H1 (cell line): Measurements from ENCODE around the gene CCDC102A.

Source experiments
- ATF3 ChIP-seq: IDR thresholded peaks from 2 replicates; pipeline ENCODE4 v1.6.1; 2011; ENCODE audit warnings: low read depth, mild to moderate bottlenecking, low read length; ENCODE audit not compliant: insufficient read depth
- EP300 ChIP-seq, 2 experiments: IDR thresholded peaks; 1 replicate in 1 of 2; 2 replicates in 1 of 2; pipeline ENCODE4 v1.6.1; 2011 to 2012; ENCODE audit warnings: low read depth in 2 of 2, low read length in 2 of 2, mild to moderate bottlenecking in 2 of 2, borderline replicate concordance in 1 of 2, inconsistent platforms in 1 of 2, moderate library complexity in 1 of 2
- EZH2 ChIP-seq: fragments of 200-600 bp; sonication (generic); IDR thresholded peaks from 2 replicates; pipeline ENCODE4 v1.7.1; 2012; ENCODE audit warnings: low read depth, mild to moderate bottlenecking, moderate library complexity, low read length, inconsistent platforms; ENCODE audit not compliant: severe bottlenecking
- GABPA ChIP-seq: IDR thresholded peaks from 2 replicates; pipeline ENCODE4 v1.6.1; 2011; ENCODE audit warnings: mild to moderate bottlenecking, low read length, moderate library complexity, borderline replicate concordance; ENCODE audit not compliant: insufficient read depth
- HDAC2 ChIP-seq, 2 experiments: fragments of 300-600 bp in 1 of 2; sonication (generic) in 1 of 2; IDR thresholded peaks; 2 replicates each; pipeline ENCODE4 v1.6.1; 2011 to 2012; ENCODE audit warnings: low read depth in 2 of 2, low read length in 2 of 2, mild to moderate bottlenecking in 2 of 2, moderate library complexity in 2 of 2, borderline replicate concordance in 1 of 2, inconsistent platforms in 1 of 2
- HDAC6 ChIP-seq: IDR thresholded peaks from one replicate; pipeline ENCODE4 v1.7.1; 2012; ENCODE audit warnings: low read depth, mild to moderate bottlenecking, inconsistent platforms, low read length, moderate library complexity
- NRF1 ChIP-seq: IDR thresholded peaks from 2 replicates; pipeline ENCODE4 v1.6.1; 2011; ENCODE audit warnings: mild to moderate bottlenecking, low read depth, low read length, improper control_type of control experiment
- POLR2A ChIP-seq, 2 experiments: IDR thresholded peaks; 1 replicate in 1 of 2; 2 replicates in 1 of 2; pipeline ENCODE4 v1.6.1; 2011; ENCODE audit warnings: low read depth in 2 of 2, low read length in 2 of 2, mild to moderate bottlenecking in 2 of 2; ENCODE audit errors: control extremely low read depth in 1 of 2
- POLR2AphosphoS5 ChIP-seq: IDR thresholded peaks from 2 replicates; pipeline ENCODE4 v1.6.1; 2011; ENCODE audit warnings: low read depth, low read length
- RFX5 ChIP-seq: IDR thresholded peaks from 2 replicates; pipeline ENCODE4 v1.6.1; 2011; ENCODE audit warnings: low read depth, low read length, improper control_type of control experiment, borderline replicate concordance
- TCF12 ChIP-seq: IDR thresholded peaks from 2 replicates; pipeline ENCODE4 v1.6.1; 2011; ENCODE audit warnings: low read depth, mild to moderate bottlenecking, low read length
- TF ChIP-seq, protein P1 (sequence below), 3 experiments: IDR thresholded peaks; 1 replicate in 2 of 3; 2 replicates in 1 of 3; pipeline versions ENCODE4 v1.5.1 to v1.6.1; 2011; ENCODE audit warnings: low read length in 3 of 3, mild to moderate bottlenecking in 3 of 3, inconsistent platforms in 2 of 3, low read depth in 1 of 3, moderate library complexity in 1 of 3; ENCODE audit not compliant: insufficient read depth in 1 of 3; ENCODE audit errors: control extremely low read depth in 1 of 3
- TF ChIP-seq, protein P2 (sequence below): fragments of 300-600 bp; sonication (generic); IDR thresholded peaks from 2 replicates; pipeline ENCODE4 v1.7.1; 2012; ENCODE audit warnings: low read length, moderate library complexity, mild to moderate bottlenecking, inconsistent platforms; ENCODE audit not compliant: insufficient replicate concordance

- TF ChIP-seq POLR2AphosphoS5 (no peak), TCF12 (no peak), NRF1 (no peak), HDAC6 (no peak), EP300 (IDR thresholded peaks at IDR 0.05; ENCODE audit: borderline replicate concordance in 1 of 2, low read depth in 2 of 2, low read length in 2 of 2) (no peak), POLR2A (IDR thresholded peaks at IDR 0.05; ENCODE audit: control extremely low read depth in 1 of 2, low read depth in 2 of 2, low read length in 2 of 2) (no peak), ATF3 (no peak), RFX5 (no peak), HDAC2 (IDR thresholded peaks at IDR 0.05; ENCODE audit: borderline replicate concordance in 1 of 2, low read depth in 2 of 2, low read length in 2 of 2) (no peak), GABPA (no peak), EZH2 (no peak)
- TF ChIP-seq, protein P1, sequence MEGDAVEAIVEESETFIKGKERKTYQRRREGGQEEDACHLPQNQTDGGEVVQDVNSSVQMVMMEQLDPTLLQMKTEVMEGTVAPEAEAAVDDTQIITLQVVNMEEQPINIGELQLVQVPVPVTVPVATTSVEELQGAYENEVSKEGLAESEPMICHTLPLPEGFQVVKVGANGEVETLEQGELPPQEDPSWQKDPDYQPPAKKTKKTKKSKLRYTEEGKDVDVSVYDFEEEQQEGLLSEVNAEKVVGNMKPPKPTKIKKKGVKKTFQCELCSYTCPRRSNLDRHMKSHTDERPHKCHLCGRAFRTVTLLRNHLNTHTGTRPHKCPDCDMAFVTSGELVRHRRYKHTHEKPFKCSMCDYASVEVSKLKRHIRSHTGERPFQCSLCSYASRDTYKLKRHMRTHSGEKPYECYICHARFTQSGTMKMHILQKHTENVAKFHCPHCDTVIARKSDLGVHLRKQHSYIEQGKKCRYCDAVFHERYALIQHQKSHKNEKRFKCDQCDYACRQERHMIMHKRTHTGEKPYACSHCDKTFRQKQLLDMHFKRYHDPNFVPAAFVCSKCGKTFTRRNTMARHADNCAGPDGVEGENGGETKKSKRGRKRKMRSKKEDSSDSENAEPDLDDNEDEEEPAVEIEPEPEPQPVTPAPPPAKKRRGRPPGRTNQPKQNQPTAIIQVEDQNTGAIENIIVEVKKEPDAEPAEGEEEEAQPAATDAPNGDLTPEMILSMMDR (IDR thresholded peaks at IDR 0.05; ENCODE audit: control extremely low read depth in 1 of 3, insufficient read depth in 1 of 3, low read depth in 1 of 3, low read length in 3 of 3): no peak
- TF ChIP-seq, protein P2, sequence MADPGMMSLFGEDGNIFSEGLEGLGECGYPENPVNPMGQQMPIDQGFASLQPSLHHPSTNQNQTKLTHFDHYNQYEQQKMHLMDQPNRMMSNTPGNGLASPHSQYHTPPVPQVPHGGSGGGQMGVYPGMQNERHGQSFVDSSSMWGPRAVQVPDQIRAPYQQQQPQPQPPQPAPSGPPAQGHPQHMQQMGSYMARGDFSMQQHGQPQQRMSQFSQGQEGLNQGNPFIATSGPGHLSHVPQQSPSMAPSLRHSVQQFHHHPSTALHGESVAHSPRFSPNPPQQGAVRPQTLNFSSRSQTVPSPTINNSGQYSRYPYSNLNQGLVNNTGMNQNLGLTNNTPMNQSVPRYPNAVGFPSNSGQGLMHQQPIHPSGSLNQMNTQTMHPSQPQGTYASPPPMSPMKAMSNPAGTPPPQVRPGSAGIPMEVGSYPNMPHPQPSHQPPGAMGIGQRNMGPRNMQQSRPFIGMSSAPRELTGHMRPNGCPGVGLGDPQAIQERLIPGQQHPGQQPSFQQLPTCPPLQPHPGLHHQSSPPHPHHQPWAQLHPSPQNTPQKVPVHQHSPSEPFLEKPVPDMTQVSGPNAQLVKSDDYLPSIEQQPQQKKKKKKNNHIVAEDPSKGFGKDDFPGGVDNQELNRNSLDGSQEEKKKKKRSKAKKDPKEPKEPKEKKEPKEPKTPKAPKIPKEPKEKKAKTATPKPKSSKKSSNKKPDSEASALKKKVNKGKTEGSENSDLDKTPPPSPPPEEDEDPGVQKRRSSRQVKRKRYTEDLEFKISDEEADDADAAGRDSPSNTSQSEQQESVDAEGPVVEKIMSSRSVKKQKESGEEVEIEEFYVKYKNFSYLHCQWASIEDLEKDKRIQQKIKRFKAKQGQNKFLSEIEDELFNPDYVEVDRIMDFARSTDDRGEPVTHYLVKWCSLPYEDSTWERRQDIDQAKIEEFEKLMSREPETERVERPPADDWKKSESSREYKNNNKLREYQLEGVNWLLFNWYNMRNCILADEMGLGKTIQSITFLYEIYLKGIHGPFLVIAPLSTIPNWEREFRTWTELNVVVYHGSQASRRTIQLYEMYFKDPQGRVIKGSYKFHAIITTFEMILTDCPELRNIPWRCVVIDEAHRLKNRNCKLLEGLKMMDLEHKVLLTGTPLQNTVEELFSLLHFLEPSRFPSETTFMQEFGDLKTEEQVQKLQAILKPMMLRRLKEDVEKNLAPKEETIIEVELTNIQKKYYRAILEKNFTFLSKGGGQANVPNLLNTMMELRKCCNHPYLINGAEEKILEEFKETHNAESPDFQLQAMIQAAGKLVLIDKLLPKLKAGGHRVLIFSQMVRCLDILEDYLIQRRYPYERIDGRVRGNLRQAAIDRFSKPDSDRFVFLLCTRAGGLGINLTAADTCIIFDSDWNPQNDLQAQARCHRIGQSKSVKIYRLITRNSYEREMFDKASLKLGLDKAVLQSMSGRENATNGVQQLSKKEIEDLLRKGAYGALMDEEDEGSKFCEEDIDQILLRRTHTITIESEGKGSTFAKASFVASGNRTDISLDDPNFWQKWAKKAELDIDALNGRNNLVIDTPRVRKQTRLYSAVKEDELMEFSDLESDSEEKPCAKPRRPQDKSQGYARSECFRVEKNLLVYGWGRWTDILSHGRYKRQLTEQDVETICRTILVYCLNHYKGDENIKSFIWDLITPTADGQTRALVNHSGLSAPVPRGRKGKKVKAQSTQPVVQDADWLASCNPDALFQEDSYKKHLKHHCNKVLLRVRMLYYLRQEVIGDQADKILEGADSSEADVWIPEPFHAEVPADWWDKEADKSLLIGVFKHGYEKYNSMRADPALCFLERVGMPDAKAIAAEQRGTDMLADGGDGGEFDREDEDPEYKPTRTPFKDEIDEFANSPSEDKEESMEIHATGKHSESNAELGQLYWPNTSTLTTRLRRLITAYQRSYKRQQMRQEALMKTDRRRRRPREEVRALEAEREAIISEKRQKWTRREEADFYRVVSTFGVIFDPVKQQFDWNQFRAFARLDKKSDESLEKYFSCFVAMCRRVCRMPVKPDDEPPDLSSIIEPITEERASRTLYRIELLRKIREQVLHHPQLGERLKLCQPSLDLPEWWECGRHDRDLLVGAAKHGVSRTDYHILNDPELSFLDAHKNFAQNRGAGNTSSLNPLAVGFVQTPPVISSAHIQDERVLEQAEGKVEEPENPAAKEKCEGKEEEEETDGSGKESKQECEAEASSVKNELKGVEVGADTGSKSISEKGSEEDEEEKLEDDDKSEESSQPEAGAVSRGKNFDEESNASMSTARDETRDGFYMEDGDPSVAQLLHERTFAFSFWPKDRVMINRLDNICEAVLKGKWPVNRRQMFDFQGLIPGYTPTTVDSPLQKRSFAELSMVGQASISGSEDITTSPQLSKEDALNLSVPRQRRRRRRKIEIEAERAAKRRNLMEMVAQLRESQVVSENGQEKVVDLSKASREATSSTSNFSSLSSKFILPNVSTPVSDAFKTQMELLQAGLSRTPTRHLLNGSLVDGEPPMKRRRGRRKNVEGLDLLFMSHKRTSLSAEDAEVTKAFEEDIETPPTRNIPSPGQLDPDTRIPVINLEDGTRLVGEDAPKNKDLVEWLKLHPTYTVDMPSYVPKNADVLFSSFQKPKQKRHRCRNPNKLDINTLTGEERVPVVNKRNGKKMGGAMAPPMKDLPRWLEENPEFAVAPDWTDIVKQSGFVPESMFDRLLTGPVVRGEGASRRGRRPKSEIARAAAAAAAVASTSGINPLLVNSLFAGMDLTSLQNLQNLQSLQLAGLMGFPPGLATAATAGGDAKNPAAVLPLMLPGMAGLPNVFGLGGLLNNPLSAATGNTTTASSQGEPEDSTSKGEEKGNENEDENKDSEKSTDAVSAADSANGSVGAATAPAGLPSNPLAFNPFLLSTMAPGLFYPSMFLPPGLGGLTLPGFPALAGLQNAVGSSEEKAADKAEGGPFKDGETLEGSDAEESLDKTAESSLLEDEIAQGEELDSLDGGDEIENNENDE: no peak
Measured at GRCh38 chr16:57527610-57528360, 8.6 kb downstream of the CCDC102A start.
